HG03571 (cell line): ENCODE data around the gene CADPS2.

Source experiments
- ATAC-seq: cut with Tn5 transposase; IDR thresholded peaks from one replicate; pipeline ENCODE4 v1.9.1; 2021; ENCODE audit not compliant: unreplicated experiment

The CADPS2 gene

DNA sequence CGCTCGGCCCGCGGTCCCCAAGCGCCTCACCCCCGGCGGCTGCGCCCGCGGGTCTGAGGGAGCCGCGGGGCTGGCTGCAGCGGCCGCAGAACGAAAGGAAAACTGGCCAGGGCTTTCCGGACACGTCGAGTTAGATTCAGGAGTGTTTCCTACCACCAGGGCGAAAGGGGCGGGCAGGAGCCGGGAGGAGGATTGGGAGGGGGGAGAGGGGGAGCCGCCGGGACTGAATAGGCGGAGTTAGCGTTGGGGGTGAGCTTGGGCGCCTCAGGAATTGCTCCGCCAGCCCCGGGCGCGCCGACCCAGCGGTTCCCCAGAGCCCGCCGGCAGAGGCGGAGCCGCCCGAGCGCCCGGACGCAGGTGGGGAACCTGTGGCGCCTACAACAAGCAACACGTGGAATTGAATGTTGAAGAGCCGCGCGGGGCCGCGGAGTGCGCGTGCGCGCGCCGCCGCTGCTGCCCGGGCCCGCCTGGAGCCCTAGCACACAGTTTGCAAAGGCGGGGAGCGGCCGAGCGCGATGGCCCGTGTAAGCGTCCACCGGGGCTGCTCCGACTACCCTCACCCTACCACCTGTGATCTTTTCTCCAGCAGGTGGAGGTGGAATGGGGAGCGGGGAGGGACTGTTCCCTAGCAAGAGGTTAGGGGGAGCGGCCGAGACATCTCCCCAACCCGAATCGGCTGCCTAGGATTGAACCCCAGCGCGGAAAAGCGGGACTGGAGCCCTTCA is at the start of gene CADPS2:
Gene CADPS2, minus strand, starts transcription at position 104 of the 725 bp plus-strand sequence. CDS start 123 bp downstream, outside the sequence.
- peak; percentile 53 for ATAC-seq

DNA sequence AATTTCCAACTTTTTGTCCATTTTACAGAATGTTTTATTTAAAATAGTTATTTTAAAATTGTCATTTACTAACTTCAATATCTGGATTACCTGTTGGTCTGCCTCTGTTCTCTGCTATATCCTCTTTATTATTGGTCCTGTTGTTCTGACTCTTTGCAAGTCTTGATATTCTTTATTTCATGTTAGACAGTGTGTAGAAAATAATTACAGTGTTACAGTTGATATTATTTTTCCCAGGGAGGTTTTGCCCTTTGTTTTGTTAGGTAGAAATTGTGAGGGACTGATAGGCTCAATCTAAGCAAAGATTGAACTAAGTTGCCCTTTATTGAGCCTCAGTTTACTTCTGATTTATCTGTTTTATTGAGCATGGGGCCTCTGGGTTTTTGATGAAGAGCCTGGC is 49.4 kb upstream of the CADPS2 start:
- ATAC-seq, result no peak

DNA sequence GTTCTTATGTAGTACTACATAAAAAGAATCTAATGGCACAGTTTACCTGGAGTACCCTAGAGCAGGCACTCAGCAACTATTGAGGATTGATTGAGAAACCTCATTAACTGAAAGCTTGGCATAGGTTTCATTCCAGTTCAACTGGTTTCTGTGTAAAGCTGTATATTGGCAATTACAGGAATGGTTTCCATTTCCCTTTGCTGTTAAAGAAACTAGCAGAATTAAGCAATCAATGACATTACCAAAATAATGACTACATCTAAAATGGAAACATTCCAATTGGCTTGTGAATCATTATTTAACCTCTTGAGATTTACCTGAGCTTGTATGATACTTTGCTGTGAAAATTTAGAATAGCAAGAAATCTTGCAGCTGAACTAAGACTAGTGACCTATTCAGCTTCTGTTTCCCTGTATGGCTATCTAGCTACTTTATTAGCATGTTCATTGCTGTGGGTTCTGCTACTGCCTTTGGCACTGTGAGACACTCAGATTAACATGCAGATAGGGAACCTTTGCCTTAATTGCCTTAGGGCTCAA is 33.5 kb upstream of the CADPS2 start:
- ATAC-seq, result no peak

GRCh38 chr7:122914812-122915211 is 28.6 kb upstream of the CADPS2 start:
- no peak for ATAC-seq

DNA sequence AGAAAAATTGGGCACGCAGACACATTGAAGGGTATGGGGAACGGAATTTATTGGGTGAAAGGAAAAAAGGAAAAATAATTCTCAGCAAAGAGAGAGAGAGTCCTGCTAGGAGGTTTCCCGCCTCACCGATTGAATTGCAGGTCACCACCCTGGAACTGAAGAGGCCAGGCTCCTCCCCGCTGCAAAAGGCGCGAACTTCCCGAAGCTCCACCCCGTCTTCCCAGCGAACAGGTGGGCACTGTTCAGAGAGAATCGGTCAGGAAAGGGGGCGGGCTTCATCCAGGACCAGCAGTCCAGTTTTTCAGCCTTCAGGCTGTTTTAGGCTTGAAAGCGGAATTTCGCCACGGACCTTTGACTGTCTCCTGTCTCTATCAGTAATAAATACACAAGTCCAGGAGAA is 27.3 kb upstream of the CADPS2 start:
- no peak for ATAC-seq

DNA sequence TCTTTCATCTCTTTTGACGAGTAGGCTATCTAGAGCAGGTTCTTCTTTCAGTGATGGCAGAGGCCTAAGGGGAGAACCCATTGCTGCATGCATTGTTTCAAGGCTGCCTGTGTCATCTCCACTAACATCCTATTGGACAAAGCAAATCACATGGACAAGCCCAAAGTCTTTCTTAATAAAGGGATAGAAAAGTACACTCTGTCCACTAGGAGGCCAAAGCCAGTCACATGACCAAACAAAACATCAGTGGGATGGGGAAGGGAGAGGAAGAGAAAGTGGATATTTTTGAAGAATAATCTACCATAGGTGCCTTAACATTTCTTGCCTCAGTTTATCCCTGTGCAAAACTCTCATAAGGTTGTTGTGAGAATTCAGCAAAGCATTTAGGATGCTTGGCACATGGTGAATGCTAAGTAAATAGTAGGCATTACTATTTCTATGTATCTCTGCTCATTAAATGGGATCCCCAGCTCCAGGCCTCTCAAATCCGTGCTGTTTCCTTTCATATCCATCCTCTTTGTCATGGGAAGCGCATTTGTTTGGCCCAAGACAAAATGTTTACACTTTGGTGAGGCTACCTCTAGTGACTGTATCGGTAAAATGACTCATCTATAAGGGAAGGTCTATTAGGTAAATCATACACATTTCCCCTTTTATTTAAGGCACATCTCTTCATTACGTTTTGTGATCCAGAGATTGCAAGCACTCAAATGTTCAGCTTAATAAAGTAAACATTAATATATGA is 16.7 kb upstream of the CADPS2 start:
- no peak for ATAC-seq

DNA sequence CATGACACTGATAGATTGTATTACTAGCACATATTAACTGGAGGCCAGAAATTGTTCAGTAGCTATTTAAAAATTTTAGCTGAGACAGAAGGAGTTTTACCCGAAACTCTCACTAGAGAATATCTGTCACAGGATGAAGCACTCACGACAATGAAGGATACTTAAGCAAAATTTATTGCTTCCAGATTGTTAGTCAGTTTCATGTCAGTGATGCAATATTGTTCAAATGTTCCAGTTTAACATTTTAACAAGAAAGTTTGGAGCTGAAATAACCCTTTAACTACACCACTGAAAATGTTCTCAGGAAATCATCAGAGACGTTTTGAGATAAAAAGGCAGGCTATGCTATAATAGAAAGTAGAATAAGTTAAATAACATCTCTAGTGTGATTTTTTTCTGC is 15.0 kb upstream of the CADPS2 start:
- ATAC-seq, result no peak

GRCh38 chr7:122896509-122896908 is 10.2 kb upstream of the CADPS2 start:
- no peak for ATAC-seq

DNA sequence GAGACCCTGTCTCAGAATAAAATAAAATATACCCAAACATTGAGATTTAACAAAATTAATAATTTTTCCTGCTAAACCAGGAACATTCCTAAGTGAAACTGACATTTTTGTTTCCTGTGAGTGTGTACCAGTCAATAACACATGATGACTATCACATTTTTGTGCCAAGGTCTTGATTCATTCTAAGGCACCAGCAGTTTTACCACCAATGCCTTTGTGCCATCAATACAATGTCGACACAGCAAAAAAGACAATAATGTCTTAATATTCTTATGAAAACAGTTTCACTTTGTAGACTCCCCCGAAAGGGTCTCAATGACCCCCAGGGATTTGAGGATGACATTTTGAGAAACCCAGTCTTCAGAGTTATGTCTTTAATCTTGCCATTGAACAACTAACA is 7.2 kb upstream of the CADPS2 start:
- ATAC-seq, result no peak

GRCh38 chr7:122889116-122889515 is 2.9 kb upstream of the CADPS2 start:
- ATAC-seq, result no peak

GRCh38 chr7:122887848-122888247 is 1.6 kb upstream of the CADPS2 start:
- ATAC-seq, result no peak

DNA sequence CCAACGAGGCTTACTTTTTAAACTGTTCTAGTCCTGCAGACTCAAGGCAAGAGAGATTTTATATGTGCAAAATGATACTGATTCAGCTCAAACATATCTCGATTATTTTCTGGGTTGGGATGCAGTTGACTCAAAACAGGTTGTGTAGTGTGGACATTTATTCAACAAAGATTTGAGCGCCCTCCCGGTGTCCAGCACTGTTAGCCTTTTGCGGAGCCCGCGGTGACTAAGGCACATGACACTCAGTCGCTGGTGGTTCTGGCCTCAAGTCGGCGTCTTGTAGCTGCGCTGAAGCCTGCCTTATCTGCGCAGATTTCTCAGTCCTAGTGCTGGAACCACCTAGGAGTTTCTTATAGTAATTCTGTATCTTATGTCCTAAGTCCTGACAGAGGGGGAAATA is 938 bp upstream of the CADPS2 start:
- ATAC-seq, result no peak

DNA sequence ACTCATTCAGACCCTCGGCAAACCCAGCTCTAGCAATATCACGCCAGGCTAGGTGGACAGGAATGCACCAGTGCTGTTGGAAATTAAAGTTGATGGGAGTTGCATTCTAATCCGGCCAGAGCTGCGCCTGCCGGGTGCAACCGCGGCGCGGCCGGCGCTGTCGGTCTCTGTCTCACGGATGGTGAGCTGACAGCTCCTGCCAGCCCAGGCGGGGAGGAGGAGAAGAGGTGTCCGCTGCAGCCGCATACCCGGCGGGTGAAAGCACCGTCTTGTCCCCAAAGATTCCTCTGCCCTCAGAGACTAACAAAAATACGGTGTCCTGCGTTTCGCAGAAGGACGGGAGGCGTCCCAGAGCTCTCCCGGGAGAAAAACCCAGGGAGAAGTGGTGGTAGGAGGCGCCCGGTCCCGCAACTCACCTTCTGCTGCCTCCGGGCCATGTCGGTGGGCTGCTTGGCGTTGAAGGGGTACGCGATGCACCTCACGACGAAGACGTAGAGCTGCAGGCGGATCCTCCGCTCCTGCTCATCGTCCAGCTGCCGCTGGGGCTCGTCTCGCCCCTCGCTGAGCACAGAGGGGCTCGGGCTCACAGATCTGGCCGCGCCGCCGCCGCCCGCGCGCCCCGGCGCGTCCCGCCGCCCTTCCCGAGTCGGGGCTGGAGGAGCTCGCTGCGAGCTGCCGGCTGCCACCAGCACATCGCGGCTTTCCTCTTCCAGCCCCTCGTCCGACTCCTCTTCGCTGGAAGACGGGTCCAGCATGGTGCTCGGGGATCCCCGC is 490 bp downstream of the CADPS2 start:
- peak; percentile 28 for ATAC-seq

DNA sequence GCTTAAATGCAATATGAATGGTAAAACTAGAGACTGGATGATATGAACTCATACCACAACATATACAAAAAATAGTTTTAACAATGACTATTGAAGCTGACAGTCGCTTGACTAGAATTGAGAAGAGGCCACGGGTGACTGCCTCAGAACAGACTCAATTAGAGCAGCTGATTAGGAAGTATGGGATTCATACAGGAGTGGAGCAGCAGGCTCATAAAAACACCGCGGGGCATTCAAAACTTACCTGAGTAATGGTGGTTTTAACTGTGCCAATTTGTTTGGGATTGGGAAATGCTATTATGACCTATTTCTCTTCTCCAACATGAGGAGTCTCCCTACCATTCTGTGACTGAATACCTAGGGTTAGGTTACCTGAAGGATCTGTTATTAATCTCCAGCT is 2.1 kb downstream of the CADPS2 start:
- ATAC-seq, result no peak

DNA sequence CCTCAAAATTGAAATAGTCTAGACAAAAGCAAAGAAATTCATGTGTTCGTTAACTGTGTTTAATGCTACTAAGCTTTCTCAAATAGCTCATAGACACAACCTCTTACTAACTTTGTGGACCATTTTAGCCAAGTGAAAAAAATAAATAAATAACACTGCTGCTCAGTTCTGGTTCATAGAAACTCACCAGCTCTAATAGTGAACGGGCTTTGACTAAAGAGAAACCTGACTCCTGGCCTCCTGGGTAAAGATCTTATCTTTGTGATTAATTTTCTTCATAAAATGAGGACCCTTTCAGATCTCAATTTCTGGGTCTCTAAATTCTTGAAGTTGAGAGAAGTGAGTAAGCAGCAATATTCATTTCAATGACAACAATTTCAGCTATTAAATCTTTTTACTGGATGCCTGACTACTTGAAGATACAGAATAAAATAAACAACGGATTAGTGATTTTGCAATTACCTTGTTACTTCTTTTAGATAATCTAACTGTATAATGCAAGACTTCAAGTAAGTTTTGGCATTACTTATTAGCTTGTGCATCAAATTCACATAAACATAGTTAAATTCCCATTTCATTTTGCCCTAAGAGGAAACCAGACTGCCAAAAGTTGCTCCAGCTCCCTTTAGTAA is 3.1 kb downstream of the CADPS2 start:
- ATAC-seq, result no peak

GRCh38 chr7:122881324-122881723 is 4.9 kb downstream of the CADPS2 start:
- ATAC-seq, result no peak

DNA sequence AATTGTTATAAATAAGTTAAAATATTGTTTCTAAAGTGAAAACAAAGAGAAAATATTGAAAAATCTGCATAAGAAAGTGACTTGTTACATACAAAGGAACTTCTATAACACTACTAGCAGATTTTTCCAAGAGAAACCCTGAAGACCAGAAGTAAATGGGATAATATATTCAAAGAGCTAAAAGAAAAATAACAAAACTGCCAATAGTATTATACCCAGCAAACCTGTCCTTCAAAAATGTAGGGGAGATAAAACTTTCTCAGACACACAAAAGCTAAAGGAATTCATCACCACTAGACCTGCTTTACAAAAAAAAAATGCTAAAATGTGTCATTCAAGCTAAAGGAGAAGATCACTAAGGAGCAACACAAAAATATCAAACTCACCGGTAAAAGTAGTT is 17.0 kb downstream of the CADPS2 start:
- ATAC-seq, result no peak

- ATAC-seq, result no peak
Measured at GRCh38 chr7:122867471-122867980, 18.7 kb downstream of the CADPS2 start.

DNA sequence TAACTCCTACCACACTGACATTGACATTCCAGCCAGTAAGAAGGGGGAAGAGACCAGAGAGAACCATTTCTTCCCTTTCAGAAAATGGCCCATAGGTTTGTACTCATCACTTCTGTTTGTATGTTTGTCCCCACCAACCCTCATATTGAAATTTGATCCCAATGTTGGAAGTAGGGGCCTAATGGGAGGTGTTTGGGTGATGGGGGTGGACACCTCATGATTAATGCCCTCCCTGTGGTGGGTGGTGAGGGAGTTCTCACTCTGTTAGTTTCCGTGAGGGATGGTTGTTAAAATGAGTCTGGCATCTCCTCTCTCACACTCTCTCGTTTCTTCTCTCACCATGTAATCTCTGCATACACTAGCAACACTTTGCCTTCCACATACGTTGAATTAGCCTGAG is 21.4 kb downstream of the CADPS2 start:
- no peak for ATAC-seq

DNA sequence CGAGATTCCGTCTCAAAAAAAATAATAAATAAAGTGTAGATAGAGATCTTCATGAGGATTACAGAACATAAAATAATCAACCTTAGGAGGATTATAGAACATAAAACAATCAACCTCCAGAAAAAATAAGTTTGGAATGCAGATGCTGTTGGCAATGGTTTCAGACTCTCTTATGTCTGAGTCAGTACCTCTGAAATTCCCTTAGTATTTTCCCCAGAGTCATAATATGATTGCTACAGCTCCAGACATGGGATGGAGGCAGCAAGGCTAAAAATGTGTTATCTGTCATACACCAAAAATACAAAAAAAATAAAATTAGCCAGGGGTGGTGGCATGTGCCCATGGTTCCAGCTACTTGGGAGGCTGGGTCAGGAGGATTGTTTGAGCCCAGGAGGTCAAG is 22.2 kb downstream of the CADPS2 start:
- ATAC-seq, result no peak

DNA sequence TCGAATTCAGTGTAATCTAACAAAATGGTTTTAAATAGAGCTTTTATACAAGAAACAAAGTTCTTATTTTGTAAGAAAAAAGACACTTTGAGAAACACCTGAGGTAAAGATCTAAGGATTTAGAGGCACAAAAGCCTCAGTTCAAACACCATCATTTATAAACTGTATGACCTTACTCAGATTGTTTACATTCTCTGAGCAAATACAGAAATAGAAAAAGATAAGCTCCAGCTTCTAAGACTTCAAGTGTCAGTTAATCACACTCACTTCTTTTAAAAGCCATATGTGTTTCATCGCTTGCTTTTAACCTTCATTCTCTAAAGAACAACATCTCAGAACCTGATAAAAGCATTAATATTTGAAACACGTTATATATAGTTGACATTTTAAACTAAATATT is 27.9 kb downstream of the CADPS2 start:
- no peak for ATAC-seq
